ENCODE measurements around the gene NEDD8.

GRCh38 chr14:24194873-24195185, 37.3 kb downstream of the NEDD8 start:
- no peak for TF ChIP-seq EZH2 (IDR thresholded peaks at IDR 0.05; ENCODE audit: insufficient read depth, poor library complexity, severe bottlenecking)
- TF ChIP-seq EZH2phosphoT487 (IDR thresholded peaks at IDR 0.05; ENCODE audit: insufficient read depth, low read depth): no peak

Data from GM23248 (cell line).